ENCODE measurements around the gene XPO4. TPM values are rescaled to one million over a fixed set of nuclear protein-coding genes. Genes with fewer than 3 reads are reported as not detected.

Gene XPO4
- total and polyA plus RNA-seq, 2 of the 13 experiments (the other 11 are each of a cell fraction or from before 2014, with no cell fraction given) = 8.4 to 24.8 TPM

GRCh38 chr13:20729633-20730585, 172.6 kb downstream of the XPO4 start:
- Histone ChIP-seq H3K4me2 (ENCODE audit: low read depth, low read length) (no peak overlapping the region), H3K4me3 (replicated peaks in 1 of 3; ENCODE audit: insufficient read depth in 1 of 3, low read depth in 2 of 3, low read length in 3 of 3) (no peak overlapping the region), H3K27me3 (ENCODE audit: control insufficient read depth in 1 of 2, insufficient read depth in 2 of 2, low read length in 2 of 2) (no peaks in the 10 kb centered on the region), H3K79me2 (ENCODE audit: insufficient read depth, low read length) (no peaks in the 10 kb centered on the region), H2AFZ (ENCODE audit: low read length) (no peak overlapping the region), H3K9ac (ENCODE audit: insufficient read depth, low read depth, low read length) (no peak overlapping the region), H4K20me1 (ENCODE audit: insufficient read depth, low read length) (no peaks in the 10 kb centered on the region), H3K9me3 (ENCODE audit: low read length) (no peaks in the 10 kb centered on the region), H3K36me3 (replicated peaks in 1 of 2; ENCODE audit: control insufficient read depth in 1 of 2, insufficient read depth in 2 of 2, low read length in 2 of 2) (no peaks in the 10 kb centered on the region), H3K4me1 (ENCODE audit: insufficient read depth, low read length) (peaks cover 19% of the 10 kb centered on the region), H3K27ac (ENCODE audit: extremely low read length, insufficient read depth, low read length) (no peak overlapping the region)
- in situ Hi-C loops (cut with HindIII; ENCODE audit: extremely low pct_ligation_motif_present, low pct_unique_long_range_greater_than_20kb) = no loop called here
- FAIRE-seq (no peak), DNase-seq (ENCODE audit: low spot score) (no peak), ATAC-seq (no peak)
- CTCF ChIA-PET (ENCODE audit: low intra/inter-chr PET ratio, low total read pairs) = no interaction called here
- intact Hi-C loops (cut with micrococcal nuclease; ENCODE audit: unreplicated experiment) = no loop called here
- WGBS (ENCODE audit: low lambda C conversion rate) = 96% methylated on average over 32 of the region's 33 CpGs
- no TSS peak for BruUV-seq (replicated peaks)
- POLR2A ChIA-PET = no interaction called here
- no peak for TF ChIP-seq TCF12 (IDR thresholded peaks at IDR 0.05)
- no peak for TF ChIP-seq TCF12 (CRISPR knock-in tag; IDR thresholded peaks at IDR 0.05)
- no peak for TF ChIP-seq KDM5B (CRISPR knock-in tag; IDR thresholded peaks at IDR 0.05; ENCODE audit: borderline replicate concordance)
- no peak for TF ChIP-seq ZNF33B (CRISPR knock-in tag; IDR thresholded peaks at IDR 0.05)
- TF ChIP-seq ARID3A (IDR thresholded peaks at IDR 0.05; ENCODE audit: low read depth, low read length) = no peak
- TF ChIP-seq TFDP2 (CRISPR knock-in tag; IDR thresholded peaks at IDR 0.05) = no peak
- TF ChIP-seq ZBTB34 (CRISPR knock-in tag; IDR thresholded peaks at IDR 0.05) = no peak
- TF ChIP-seq CENPBD1 (CRISPR knock-in tag; IDR thresholded peaks at IDR 0.05; ENCODE audit: borderline replicate concordance, low read depth) = no peak
- TF ChIP-seq ZNF7 (CRISPR knock-in tag; IDR thresholded peaks at IDR 0.05) = no peak
- TF ChIP-seq KDM5A (IDR thresholded peaks at IDR 0.05; ENCODE audit: borderline replicate concordance, low read length) = no peak
- TF ChIP-seq THAP9 (CRISPR knock-in tag; IDR thresholded peaks at IDR 0.05; ENCODE audit: borderline replicate concordance) = no peak
- no peak for TF ChIP-seq ZBTB46 (CRISPR knock-in tag; IDR thresholded peaks at IDR 0.05; ENCODE audit: borderline replicate concordance)
- TF ChIP-seq ZNF33A (CRISPR knock-in tag; IDR thresholded peaks at IDR 0.05; ENCODE audit: borderline replicate concordance) = no peak

All from HepG2 (cell line).